Amniotic epithelial cell (primary cell): ENCODE results near the gene RCOR1.

ENCODE experiments used
- DNase-seq: peaks from one replicate; pipeline ENCODE4 v3.0.0-alpha.2; 2010; ENCODE audit warnings: low read depth

Gene RCOR1

GRCh38 chr14:102776761-102777710, 184.6 kb downstream of the RCOR1 start, which contains the start of gene TRAF3:
Gene TRAF3, plus strand, starts transcription at chr14:102777449. Its CDS starts 92,753 bp downstream, at chr14:102870202.
- peak; percentile 72 for DNase-seq

- no peak for DNase-seq
Observed at GRCh38 chr14:102777711-102778337, 185.4 kb downstream of the RCOR1 start.

- DNase-seq = peak; percentile 43
Observed at GRCh38 chr14:102778338-102779083, 186.1 kb downstream of the RCOR1 start.

- no peak for DNase-seq
Observed at GRCh38 chr14:102779084-102779462, 186.6 kb downstream of the RCOR1 start.

- DNase-seq = no peak
Observed at GRCh38 chr14:102779574-102780315, 187.3 kb downstream of the RCOR1 start.
